Stimulated activated CD4-positive, alpha-beta T cell treated with anti-CD3 and anti-CD28 coated beads, Interleukin-15, amount 100 ng/mL, for 48 hours (primary cell): ENCODE measurements around the gene HORMAD1.
"Not testable (repeated sequence)": the region's sequence is repeated elsewhere in the genome, so short reads cannot be mapped to it uniquely, and the experiment has no call there.

Source experiments
- DNase-seq, 2 donors: peaks; one replicate each; pipeline ENCODE4 v3.0.0-alpha.2; 2020; ENCODE audit warnings: low read depth in 2 of 2

HORMAD1 gene, protein sequence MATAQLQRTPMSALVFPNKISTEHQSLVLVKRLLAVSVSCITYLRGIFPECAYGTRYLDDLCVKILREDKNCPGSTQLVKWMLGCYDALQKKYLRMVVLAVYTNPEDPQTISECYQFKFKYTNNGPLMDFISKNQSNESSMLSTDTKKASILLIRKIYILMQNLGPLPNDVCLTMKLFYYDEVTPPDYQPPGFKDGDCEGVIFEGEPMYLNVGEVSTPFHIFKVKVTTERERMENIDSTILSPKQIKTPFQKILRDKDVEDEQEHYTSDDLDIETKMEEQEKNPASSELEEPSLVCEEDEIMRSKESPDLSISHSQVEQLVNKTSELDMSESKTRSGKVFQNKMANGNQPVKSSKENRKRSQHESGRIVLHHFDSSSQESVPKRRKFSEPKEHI

DNA sequence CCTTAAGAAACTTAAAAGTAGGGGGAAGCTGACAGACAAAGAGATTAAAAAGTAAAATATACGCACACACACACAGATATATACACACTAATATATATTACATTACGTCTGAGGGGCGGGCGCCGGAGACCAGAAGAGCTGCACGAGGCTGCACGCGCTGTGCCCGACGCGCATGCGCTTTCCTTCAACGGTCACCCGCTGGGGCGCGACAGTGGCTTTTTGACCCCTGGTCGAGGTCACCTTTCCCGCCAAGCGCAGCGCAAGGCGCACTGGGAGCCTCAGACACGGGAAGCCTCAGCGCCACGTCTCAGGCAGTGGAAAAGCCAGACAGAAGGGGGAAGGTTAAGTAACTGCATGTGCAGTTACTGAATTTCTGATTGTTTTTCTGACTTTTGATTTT lies at the start of gene HORMAD1:
Gene HORMAD1 (minus strand): TSS at position 193 of the 400 bp plus-strand sequence. CDS start 1,390 bp downstream, outside the sequence.
- no peak for DNase-seq

GRCh38 chr1:150767704-150768103 lies 47.0 kb upstream of the HORMAD1 start:
- DNase-seq: not testable (repeated sequence)

GRCh38 chr1:150765977-150766301 lies 45.2 kb upstream of the HORMAD1 start:
- DNase-seq: not testable (repeated sequence)

GRCh38 chr1:150765296-150765976 lies 44.7 kb upstream of the HORMAD1 start, which contains the start of gene CTSS:
CTSS (minus strand) TSS chr1:150765778; CDS start chr1:150764763, 1,015 bp downstream.
- no peak for DNase-seq

GRCh38 chr1:150764617-150765101 lies 44.0 kb upstream of the HORMAD1 start:
- no peak for DNase-seq

GRCh38 chr1:150763018-150763417 lies 42.3 kb upstream of the HORMAD1 start:
- no peak for DNase-seq

DNA sequence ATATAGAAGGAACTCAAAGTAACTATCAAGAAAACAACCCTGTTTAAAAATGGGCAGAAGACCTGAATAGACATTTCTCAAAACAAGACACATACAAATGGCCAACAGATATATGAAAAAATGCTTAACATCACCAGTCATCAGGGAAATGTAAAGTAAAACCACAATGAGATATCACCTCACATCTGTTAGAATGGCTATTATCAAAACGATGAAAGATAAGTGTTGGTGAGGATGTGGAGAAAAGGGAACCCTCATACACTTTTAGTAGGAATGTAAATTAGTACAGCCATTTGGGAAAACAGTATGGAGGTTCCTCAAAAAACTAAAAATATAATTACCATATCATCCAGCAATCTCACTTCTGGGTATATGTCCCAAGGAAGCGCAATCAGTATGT lies 41.9 kb upstream of the HORMAD1 start:
- no peak for DNase-seq

- DNase-seq: no peak
Measured at GRCh38 chr1:150761801-150762200, 41.1 kb upstream of the HORMAD1 start.

DNA sequence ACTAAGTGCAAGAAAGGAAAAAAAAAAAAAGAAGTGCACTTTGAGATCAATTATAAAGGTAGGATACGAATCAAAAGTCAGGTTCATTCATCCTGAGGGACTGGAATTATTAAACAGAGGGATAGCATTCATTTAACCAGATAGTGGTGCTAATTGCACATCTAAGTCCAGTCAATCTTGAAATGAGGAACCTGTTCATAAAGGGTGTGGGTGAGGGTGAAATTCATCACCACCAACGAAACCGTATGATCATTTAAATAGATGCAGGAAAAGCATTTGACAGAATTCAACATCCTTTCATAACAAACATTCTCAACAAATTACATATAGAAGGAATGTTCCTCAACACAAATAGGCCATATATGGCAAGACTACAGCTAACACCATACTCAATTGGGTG lies 39.3 kb upstream of the HORMAD1 start:
- no peak for DNase-seq

- no peak for DNase-seq
Measured at GRCh38 chr1:150753416-150753815, 32.7 kb upstream of the HORMAD1 start.

- no peak for DNase-seq
Measured at GRCh38 chr1:150751443-150751842, 30.7 kb upstream of the HORMAD1 start.

GRCh38 chr1:150749720-150750311 lies 29.1 kb upstream of the HORMAD1 start:
- no peak for DNase-seq

- no peak for DNase-seq
Measured at GRCh38 chr1:150748878-150749719, 28.4 kb upstream of the HORMAD1 start.

DNA sequence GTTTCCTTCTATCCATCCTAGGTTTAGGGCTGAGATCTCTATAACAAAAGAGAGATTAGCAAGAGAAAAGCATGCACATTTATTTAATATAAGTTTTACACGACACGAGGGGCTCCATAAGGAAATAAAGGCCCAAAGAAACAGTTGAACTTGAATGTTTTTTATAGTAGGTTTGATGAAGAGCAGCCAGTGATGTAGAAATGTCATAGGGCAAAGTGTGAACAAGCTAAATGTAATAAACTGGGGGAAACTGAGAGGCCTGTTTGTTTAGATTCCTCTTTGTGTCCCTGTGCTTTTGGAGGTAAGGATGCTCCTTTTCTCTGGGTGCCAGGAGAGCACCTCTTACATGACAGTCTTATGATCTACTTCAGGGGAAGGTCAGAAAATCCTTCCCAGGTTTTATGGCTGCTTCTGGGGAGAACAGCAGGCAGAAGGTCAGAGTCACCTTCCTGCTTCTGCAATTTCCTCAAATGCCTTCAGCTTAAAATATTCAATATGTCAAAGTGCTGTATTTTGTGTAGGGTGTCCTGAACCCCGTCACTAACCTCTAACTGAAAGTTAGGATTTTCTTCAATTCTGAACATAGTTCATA lies 9.5 kb upstream of the HORMAD1 start:
- no peak for DNase-seq

DNA sequence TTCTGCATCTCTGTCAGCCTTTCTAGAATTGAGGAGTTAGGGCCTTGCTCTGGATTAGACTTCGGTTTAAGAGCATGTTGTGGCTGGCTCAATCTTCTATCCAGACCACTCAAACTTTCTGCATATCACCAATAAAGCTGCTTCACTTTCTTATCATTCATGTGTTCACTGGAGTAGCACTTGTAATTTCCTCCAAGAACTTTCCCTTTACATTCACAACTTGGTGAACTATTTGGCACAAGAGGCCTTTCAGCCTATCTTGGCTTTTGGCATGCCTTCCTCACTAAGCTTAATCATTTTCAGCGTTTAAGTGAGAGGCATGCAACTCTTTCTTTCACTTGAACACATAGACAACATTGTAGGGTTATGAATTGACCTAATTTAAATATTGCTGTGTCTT lies 3.6 kb upstream of the HORMAD1 start:
- DNase-seq: no peak

GRCh38 chr1:150720098-150720497 lies 597 bp downstream of the HORMAD1 start:
- DNase-seq: no peak

DNA sequence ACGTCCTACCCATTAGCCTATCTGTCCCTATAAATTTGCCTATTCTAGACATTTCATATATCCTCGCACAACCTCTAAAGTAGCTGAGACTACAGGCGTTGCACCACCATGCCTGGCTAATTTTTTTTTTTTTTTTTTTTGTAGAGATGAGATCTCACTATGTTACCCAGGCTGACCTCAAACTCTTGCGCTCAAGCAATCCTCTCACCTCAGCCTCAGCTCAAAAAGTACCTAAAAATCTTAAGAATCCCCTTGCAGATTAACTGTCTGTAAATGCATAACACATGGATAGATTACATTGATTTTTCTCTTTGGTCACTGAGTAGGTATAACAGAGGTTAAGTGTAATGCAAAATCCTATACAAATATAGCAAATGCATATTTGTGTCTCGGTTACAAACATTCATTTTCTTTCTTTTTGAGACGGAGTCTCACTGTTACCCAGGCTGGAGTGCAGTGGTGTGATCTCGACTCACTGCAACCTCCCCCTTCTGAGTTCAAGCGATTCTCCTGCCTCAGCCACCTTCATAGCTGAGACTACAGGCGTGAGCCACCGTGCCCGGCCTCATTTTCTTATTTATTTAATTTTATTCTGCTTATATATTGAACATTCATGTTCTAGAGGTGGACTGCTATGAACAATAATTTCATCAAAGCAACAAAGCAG lies 2.3 kb downstream of the HORMAD1 start:
- DNase-seq: no peak

DNA sequence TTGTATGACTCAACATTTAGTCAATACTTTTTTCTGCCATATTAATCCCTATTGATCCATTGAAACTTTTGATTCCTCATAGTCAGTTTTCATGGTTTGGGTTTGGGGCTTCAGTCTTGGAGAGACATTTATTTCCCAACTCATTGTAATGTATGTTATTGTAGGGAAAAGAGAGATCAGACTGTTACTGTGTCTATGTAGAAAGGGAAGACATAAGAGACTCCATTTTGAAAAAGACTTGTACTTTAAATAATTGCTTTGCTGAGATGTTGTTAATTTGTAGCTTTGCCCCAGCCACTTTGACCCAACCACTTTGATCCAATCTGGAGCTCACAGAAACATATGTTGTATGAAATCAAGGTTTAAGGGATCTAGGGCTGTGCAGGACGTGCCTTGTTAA lies 11.7 kb downstream of the HORMAD1 start:
- not testable (repeated sequence) for DNase-seq

DNA sequence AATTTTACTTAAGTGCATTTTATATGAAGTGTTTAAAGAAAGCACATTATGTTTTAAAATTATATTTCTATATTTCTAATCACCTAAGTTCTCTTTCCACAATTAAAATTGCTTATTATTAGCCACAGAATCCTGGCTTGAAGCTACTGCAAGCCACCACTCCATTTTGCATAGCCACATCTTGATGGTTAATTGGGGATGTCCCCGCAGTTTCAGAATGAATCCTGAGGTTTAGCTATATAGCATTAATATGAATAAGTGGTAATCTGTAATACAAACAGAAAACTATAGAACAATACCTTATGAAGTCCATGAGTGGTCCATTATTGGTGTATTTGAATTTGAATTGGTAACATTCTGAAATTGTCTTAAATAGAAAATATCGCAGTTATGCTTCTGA lies 12.1 kb downstream of the HORMAD1 start:
- peak; percentile 10 to 20 for DNase-seq

- DNase-seq: no peak
Measured at GRCh38 chr1:150706091-150706490, 14.6 kb downstream of the HORMAD1 start.

GRCh38 chr1:150703427-150703826 lies 17.3 kb downstream of the HORMAD1 start:
- DNase-seq: no peak
